BE2C (cell line): ENCODE measurements around the gene AGTRAP.

ENCODE experiments used
- DNase-seq: peaks from one replicate; pipeline ENCODE4 v3.0.0-alpha.2; 2020
- H3K27me3 ChIP-seq: fragments of 250-450 bp; sonication (Bioruptor Pico); 2 replicates; pipeline ENCODE4 v1.5.1; 2020; ENCODE audit warnings: mild to moderate bottlenecking
- H3K36me3 ChIP-seq: fragments of 250-450 bp; sonication (Bioruptor Pico); 2 replicates; pipeline ENCODE4 v1.5.1; 2020; ENCODE audit warnings: mild to moderate bottlenecking
- H3K4me1 ChIP-seq: fragments of 250-450 bp; sonication (Bioruptor Pico); 2 replicates; pipeline ENCODE4 v1.5.1; 2020
- H3K4me3 ChIP-seq: 2 replicates; pipeline ENCODE4 v1.5.1; 2011; ENCODE audit warnings: low read depth, low read length
- H3K9me3 ChIP-seq: fragments of 250-450 bp; sonication (Bioruptor Pico); 2 replicates; pipeline ENCODE4 v1.5.1; 2020
- CTCF ChIP-seq: IDR thresholded peaks from 2 replicates; pipeline ENCODE4 v1.5.1; 2012; ENCODE audit warnings: mild to moderate bottlenecking, low read depth, low read length

Gene AGTRAP

GRCh38 chr1:11780380-11781147 lies 44.6 kb downstream of the AGTRAP start:
- no peak for DNase-seq
- H3K36me3 ChIP-seq: no peaks in the 10 kb centered on the region
- H3K9me3 ChIP-seq: no peaks in the 10 kb centered on the region
- no peaks in the 10 kb centered on the region for H3K4me1 ChIP-seq
- TF ChIP-seq CTCF: no peak
- H3K27me3 ChIP-seq: no peaks in the 10 kb centered on the region
- no peak overlapping the region for H3K4me3 ChIP-seq

- H3K9me3 ChIP-seq: no peaks in the 10 kb centered on the region
- no peak overlapping the region for H3K4me3 ChIP-seq
- TF ChIP-seq CTCF: no peak
- no peak for DNase-seq
- H3K36me3 ChIP-seq: no peaks in the 10 kb centered on the region
- no peaks in the 10 kb centered on the region for H3K27me3 ChIP-seq
- no peaks in the 10 kb centered on the region for H3K4me1 ChIP-seq
Measured at GRCh38 chr1:11781297-11781696, 45.4 kb downstream of the AGTRAP start.

- Histone ChIP-seq H3K36me3 (no peaks in the 10 kb centered on the region), H3K27me3 (no peaks in the 10 kb centered on the region), H3K4me3 (no peak overlapping the region), H3K9me3 (no peaks in the 10 kb centered on the region), H3K4me1 (no peaks in the 10 kb centered on the region)
- no peak for DNase-seq
- TF ChIP-seq CTCF: no peak
Measured at GRCh38 chr1:11782127-11782708, 46.3 kb downstream of the AGTRAP start.

- no peaks in the 10 kb centered on the region for H3K4me1 ChIP-seq
- no peak overlapping the region for H3K4me3 ChIP-seq
- DNase-seq: no peak
- H3K27me3 ChIP-seq: no peaks in the 10 kb centered on the region
- no peak for TF ChIP-seq CTCF
- H3K9me3 ChIP-seq: no peaks in the 10 kb centered on the region
- H3K36me3 ChIP-seq: no peaks in the 10 kb centered on the region
Measured at GRCh38 chr1:11783556-11783955, 47.6 kb downstream of the AGTRAP start.

- Histone ChIP-seq H3K4me1 (no peaks in the 10 kb centered on the region), H3K27me3 (no peaks in the 10 kb centered on the region), H3K4me3 (no peak overlapping the region), H3K9me3 (no peaks in the 10 kb centered on the region), H3K36me3 (no peaks in the 10 kb centered on the region)
- no peak for DNase-seq
- no peak for TF ChIP-seq CTCF
Measured at GRCh38 chr1:11784256-11784992, 48.5 kb downstream of the AGTRAP start.
